Endothelial cell (in vitro differentiated cells): ENCODE measurements around the gene SUSD2. TPM values are rescaled to one million over a fixed set of nuclear protein-coding genes. Genes with fewer than 3 reads are reported as not detected.

Experiments
- DNase-seq: peaks from one replicate; pipeline ENCODE4 v3.0.0; 2021; ENCODE audit warnings: low spot score
- H3K27ac Mint-ChIP-seq: one replicate; pipeline ENCODE4 v1.8.0; 2021; ENCODE audit warnings: mixed read lengths, inconsistent platforms; ENCODE audit not compliant: unreplicated experiment
- H3K27me3 Mint-ChIP-seq: one replicate; pipeline ENCODE4 v1.8.0; 2021; ENCODE audit warnings: mild to moderate bottlenecking, moderate library complexity, mixed read lengths, inconsistent platforms; ENCODE audit not compliant: unreplicated experiment
- H3K36me3 Mint-ChIP-seq: one replicate; pipeline ENCODE4 v1.8.0; 2021; ENCODE audit warnings: mild to moderate bottlenecking, low read depth, mixed read lengths, inconsistent platforms; ENCODE audit not compliant: unreplicated experiment
- H3K4me1 Mint-ChIP-seq: one replicate; pipeline ENCODE4 v1.8.0; 2021; ENCODE audit warnings: mild to moderate bottlenecking, mixed read lengths, inconsistent platforms; ENCODE audit not compliant: unreplicated experiment
- H3K4me3 Mint-ChIP-seq: one replicate; pipeline ENCODE4 v1.8.0; 2021; ENCODE audit warnings: mild to moderate bottlenecking, mixed read lengths, inconsistent platforms; ENCODE audit not compliant: unreplicated experiment
- H3K9me3 Mint-ChIP-seq: one replicate; pipeline ENCODE4 v1.8.0; 2021; ENCODE audit warnings: mixed read lengths, inconsistent platforms; ENCODE audit not compliant: unreplicated experiment
- total RNA-seq: library from RNA; stranded (reverse); fragmentation: NEBNext Ultra II Directional; extraction: Animal tissue kit (Norgen Biotek cat#: 25700); gene quantifications from one replicate; pipeline ENCODE4 v1.2.1, GENCODE V29; 2021; ENCODE audit not compliant: unreplicated experiment
- TF ChIP-seq, protein P1 (sequence below): fragments of 200-600 bp; sonication (generic); IDR thresholded peaks from one replicate; pipeline ENCODE4 v1.5.0; 2021; ENCODE audit warnings: antibody characterized with exemption; ENCODE audit not compliant: unreplicated experiment

The SUSD2 gene
- total RNA-seq, 1 donor from 2014 or later, result 0.38 TPM

DNA sequence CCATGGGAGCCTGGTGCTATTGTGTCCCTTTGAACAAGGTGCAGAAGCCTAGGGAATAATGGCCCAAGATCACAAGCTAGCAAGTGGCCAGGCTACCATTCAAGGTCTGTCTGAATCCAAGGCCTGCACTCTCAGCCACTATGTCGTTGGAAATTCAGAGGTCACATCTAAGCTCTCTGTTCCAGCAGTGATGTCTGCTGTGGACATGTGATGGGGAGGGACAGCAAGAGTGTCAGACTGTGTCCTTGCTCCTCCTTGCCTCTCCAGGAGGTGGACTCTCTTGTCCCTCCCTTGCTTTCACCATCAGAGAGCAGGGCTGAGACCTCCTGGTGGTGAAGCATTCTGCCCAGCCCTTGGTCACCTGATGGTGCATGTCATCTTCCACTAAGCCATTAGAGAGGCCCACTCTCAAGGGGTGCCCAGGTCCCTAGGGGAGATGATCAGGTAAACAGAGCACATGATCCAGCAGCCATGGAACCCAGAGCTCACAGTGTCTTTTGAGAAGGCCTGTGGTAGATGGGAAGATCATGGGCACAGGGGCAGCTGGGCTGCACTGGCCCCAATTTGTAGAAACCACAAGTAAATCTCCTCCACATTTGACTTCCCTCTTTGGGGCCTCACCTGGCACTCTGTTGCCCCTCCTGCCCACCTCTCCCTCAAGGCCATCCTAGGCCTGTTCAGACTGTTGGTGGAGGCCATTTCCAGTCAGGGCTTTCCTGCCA lies 37.1 kb upstream of the SUSD2 start:
- no peak overlapping the region for H3K27ac Mint-ChIP-seq
- peaks cover 4% of the 10 kb centered on the region for H3K36me3 Mint-ChIP-seq
- DNase-seq, result no peak
- no peaks in the 10 kb centered on the region for H3K9me3 Mint-ChIP-seq
- peak overlapping the region; percentile 11 for H3K4me3 Mint-ChIP-seq
- H3K4me1 Mint-ChIP-seq, result peaks cover 14% of the 10 kb centered on the region
- TF ChIP-seq, protein P1, sequence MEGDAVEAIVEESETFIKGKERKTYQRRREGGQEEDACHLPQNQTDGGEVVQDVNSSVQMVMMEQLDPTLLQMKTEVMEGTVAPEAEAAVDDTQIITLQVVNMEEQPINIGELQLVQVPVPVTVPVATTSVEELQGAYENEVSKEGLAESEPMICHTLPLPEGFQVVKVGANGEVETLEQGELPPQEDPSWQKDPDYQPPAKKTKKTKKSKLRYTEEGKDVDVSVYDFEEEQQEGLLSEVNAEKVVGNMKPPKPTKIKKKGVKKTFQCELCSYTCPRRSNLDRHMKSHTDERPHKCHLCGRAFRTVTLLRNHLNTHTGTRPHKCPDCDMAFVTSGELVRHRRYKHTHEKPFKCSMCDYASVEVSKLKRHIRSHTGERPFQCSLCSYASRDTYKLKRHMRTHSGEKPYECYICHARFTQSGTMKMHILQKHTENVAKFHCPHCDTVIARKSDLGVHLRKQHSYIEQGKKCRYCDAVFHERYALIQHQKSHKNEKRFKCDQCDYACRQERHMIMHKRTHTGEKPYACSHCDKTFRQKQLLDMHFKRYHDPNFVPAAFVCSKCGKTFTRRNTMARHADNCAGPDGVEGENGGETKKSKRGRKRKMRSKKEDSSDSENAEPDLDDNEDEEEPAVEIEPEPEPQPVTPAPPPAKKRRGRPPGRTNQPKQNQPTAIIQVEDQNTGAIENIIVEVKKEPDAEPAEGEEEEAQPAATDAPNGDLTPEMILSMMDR, result no peak
- H3K27me3 Mint-ChIP-seq, result peaks cover 3% of the 10 kb centered on the region

DNA sequence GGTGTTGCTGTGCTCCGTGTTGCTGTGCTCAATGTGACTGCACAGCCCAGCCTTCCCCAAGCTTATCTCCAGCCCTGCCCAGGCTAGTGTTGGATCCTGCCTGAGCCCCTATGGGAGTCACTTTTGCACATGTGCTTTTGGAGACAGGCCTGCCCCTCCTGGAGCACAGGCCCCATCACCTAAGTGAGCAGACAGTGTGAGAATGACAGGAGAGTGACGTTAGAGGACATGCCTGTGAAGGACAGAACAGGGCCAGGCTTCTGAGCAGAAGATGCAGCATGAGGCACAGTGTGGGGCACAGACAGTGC lies 36.6 kb upstream of the SUSD2 start:
- no peak for DNase-seq
- peak overlapping the region; percentile 11 for H3K4me3 Mint-ChIP-seq
- H3K9me3 Mint-ChIP-seq, result no peaks in the 10 kb centered on the region
- H3K27ac Mint-ChIP-seq, result peak overlapping the region; percentile 55
- TF ChIP-seq, protein P1, result no peak
- peaks cover 2% of the 10 kb centered on the region for H3K27me3 Mint-ChIP-seq
- peaks cover 14% of the 10 kb centered on the region for H3K4me1 Mint-ChIP-seq
- peaks cover 1% of the 10 kb centered on the region for H3K36me3 Mint-ChIP-seq

DNA sequence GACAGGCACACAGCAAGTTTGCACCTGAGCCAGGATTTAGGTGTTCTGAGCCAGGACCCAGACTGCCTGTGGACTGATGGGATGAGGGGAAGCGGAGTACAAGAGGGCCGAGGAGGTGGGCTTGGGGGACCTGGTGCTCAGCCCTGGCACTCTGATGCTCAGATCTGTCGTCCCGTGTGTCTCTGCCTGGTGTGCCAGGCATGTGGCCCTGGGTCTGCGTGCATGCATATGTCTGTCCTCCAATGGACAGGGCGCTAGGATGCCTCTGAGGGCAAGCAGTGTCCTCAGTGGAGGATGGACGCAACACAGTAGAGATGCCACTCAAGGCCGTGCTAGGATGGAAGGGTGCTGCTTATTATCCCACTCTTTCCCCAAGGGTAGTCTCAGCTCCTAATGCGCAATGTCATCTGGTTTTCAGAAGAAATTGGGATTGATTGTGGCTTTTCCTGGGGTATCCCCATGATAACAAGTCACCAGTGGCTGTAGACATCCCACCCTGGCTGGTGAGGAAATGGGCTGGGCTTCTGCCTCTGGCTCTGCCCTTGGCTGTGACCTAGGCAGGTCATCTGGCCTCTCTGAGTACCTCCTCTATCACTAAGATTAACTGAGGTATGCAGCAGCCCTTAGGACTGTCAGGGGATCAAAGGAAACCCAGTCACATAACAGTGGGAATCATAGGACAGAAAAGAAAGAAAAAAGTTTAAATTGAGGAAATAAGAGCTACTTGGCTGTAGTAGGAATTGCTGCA lies 35.7 kb upstream of the SUSD2 start:
- no peak overlapping the region for H3K4me3 Mint-ChIP-seq
- peak overlapping the region; percentile 40 for H3K27ac Mint-ChIP-seq
- no peak for DNase-seq
- no peaks in the 10 kb centered on the region for H3K36me3 Mint-ChIP-seq
- TF ChIP-seq, protein P1, result no peak
- H3K4me1 Mint-ChIP-seq, result peaks cover 14% of the 10 kb centered on the region
- H3K9me3 Mint-ChIP-seq, result no peaks in the 10 kb centered on the region
- H3K27me3 Mint-ChIP-seq, result peaks cover 2% of the 10 kb centered on the region

GRCh38 chr22:24146194-24146616 lies 35.1 kb upstream of the SUSD2 start:
- Mint-ChIP-seq H3K27me3 (peaks cover 3% of the 10 kb centered on the region), H3K4me3 (no peak overlapping the region), H3K36me3 (no peaks in the 10 kb centered on the region), H3K9me3 (no peaks in the 10 kb centered on the region), H3K4me1 (peaks cover 14% of the 10 kb centered on the region), H3K27ac (peak overlapping the region; percentile 40)
- TF ChIP-seq, protein P1, result no peak
- DNase-seq, result peak; percentile 44

DNA sequence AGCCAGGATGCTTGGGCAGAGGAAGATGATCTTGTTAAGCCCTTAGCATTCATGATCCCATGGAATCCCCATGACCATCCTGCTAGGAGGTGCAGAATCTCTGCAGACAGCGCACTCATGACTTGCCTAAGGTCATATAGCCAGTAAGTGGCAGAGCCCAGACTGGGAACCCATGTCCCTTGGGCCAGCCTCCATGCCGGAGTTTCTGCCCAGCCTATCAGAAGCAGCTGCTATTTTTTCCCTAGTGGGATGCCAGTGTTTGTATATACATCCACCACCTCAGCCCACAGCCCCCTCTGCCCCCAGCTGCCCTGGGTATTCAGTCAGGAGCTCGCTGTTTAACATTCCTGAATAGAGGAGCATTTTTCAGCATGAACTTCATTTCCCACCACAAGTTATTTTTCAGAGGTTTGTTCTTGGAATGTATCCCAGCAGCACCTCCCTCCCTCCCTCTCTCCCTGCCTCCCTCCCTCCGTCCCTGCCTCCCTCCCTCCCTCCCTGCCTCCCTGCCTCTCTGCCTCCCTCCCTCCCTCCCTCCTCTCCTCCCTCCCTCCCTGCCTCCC lies 34.4 kb upstream of the SUSD2 start:
- no peak overlapping the region for H3K4me3 Mint-ChIP-seq
- no peak for DNase-seq
- TF ChIP-seq, protein P1, result no peak
- H3K4me1 Mint-ChIP-seq, result peaks cover 14% of the 10 kb centered on the region
- no peaks in the 10 kb centered on the region for H3K36me3 Mint-ChIP-seq
- H3K27me3 Mint-ChIP-seq, result peaks cover 3% of the 10 kb centered on the region
- H3K9me3 Mint-ChIP-seq, result no peaks in the 10 kb centered on the region
- no peak overlapping the region for H3K27ac Mint-ChIP-seq
